Measurements from ENCODE around the gene MRTFA. TPM values are rescaled to one million over a fixed set of nuclear protein-coding genes. Genes with fewer than 3 reads are reported as not detected.

The MRTFA gene
- total RNA-seq, 1 donor from 2014 or later: 68.4 TPM

DNA sequence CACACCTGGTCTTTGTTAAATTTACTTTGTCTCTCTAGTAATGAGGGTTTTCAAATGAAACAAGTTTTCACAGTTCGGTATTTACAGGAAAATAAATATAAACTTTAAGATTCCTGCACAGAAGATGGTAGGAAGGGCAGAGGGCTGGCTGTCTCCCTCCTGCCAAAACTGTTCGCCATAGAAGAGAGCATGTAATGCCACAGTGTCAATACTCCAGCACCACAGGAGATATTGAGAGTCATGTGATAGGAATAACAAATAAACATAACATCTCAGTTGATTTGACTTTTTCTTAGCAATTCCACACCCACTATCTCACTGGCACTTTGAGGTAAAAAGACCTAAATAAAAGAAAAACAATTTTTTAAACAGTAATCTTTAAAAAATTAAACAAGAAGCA lies 100.9 kb downstream of the MRTFA start:
- Mint-ChIP-seq H3K36me3 (ENCODE audit: low read depth, unreplicated experiment) (peaks cover 9% of the 10 kb centered on the region), H3K27me3 (ENCODE audit: unreplicated experiment) (peaks cover 2% of the 10 kb centered on the region), H3K27ac (ENCODE audit: unreplicated experiment) (no peak overlapping the region), H3K4me3 (ENCODE audit: unreplicated experiment) (peak overlapping the region; percentile 79), H3K9me3 (ENCODE audit: unreplicated experiment) (no peaks in the 10 kb centered on the region), H3K4me1 (ENCODE audit: unreplicated experiment) (peaks cover 27% of the 10 kb centered on the region)
- no peak for DNase-seq (ENCODE audit: low spot score)
- TF ChIP-seq, protein P1, sequence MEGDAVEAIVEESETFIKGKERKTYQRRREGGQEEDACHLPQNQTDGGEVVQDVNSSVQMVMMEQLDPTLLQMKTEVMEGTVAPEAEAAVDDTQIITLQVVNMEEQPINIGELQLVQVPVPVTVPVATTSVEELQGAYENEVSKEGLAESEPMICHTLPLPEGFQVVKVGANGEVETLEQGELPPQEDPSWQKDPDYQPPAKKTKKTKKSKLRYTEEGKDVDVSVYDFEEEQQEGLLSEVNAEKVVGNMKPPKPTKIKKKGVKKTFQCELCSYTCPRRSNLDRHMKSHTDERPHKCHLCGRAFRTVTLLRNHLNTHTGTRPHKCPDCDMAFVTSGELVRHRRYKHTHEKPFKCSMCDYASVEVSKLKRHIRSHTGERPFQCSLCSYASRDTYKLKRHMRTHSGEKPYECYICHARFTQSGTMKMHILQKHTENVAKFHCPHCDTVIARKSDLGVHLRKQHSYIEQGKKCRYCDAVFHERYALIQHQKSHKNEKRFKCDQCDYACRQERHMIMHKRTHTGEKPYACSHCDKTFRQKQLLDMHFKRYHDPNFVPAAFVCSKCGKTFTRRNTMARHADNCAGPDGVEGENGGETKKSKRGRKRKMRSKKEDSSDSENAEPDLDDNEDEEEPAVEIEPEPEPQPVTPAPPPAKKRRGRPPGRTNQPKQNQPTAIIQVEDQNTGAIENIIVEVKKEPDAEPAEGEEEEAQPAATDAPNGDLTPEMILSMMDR (IDR thresholded peaks at IDR 0.05; ENCODE audit: unreplicated experiment): no peak

DNA sequence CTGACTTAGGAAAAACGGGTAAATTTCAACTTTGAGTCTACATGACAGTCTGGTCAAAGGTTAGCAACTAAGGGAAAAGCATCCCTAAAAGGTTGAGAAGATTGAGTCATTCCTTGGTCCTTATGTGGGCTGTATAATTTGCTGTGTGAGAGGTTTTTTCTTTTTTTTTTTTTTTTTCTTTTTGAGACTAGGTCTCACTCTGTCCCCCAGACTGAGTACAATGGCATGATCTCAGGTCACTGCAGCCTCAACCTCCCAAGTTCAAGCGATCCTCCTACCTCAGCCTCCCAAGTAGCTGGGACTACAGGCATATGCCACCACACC lies 101.4 kb downstream of the MRTFA start:
- Mint-ChIP-seq H3K36me3 (ENCODE audit: low read depth, unreplicated experiment) (peaks cover 9% of the 10 kb centered on the region), H3K27me3 (ENCODE audit: unreplicated experiment) (peaks cover 2% of the 10 kb centered on the region), H3K27ac (ENCODE audit: unreplicated experiment) (peak overlapping the region; percentile 11), H3K4me1 (ENCODE audit: unreplicated experiment) (peaks cover 27% of the 10 kb centered on the region), H3K9me3 (ENCODE audit: unreplicated experiment) (no peaks in the 10 kb centered on the region), H3K4me3 (ENCODE audit: unreplicated experiment) (no peak overlapping the region)
- TF ChIP-seq, protein P1 (IDR thresholded peaks at IDR 0.05; ENCODE audit: unreplicated experiment): no peak
- DNase-seq (ENCODE audit: low spot score): no peak

DNA sequence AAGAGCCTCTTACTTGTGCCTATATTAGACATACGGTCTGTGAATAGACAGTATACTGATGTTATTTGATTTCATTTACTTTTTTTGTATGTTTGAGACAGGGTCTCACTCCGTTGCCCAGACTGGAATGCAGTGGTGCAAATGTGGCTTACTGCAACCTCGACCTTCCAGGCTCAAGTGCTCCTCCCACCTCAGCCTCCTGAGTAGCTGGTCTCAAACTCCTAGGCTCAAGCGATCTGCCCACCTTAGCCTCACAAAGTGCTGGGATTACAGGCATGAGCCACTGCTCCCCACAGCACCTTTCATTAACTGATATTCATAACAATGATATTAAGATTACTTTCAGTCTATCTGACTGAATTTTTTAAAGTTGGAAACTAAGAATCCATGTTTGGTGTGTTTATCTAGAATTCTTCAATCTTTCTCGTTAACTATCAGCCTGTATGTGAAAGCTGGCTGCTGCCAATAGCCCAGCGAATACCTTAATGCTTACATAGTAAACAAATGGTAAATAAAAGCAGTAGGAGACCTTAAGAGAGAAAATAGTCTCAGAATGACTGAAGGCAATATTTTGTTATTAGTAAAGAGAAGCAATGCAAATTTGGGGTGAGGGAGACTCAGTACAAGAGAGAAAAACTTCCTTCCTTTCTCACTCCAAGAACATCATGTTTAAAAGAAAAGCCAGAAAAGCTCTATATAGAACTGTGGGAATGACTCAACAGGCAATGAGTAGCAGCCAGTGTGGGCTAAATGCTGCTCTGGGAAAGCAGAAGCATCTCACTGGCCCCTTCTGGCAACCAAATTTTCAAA lies 101.9 kb downstream of the MRTFA start:
- H3K27me3 Mint-ChIP-seq (ENCODE audit: unreplicated experiment): peaks cover 2% of the 10 kb centered on the region
- TF ChIP-seq, protein P1 (IDR thresholded peaks at IDR 0.05; ENCODE audit: unreplicated experiment): no peak
- peaks cover 27% of the 10 kb centered on the region for H3K4me1 Mint-ChIP-seq (ENCODE audit: unreplicated experiment)
- peaks cover 9% of the 10 kb centered on the region for H3K36me3 Mint-ChIP-seq (ENCODE audit: low read depth, unreplicated experiment)
- no peak for DNase-seq (ENCODE audit: low spot score)
- no peaks in the 10 kb centered on the region for H3K9me3 Mint-ChIP-seq (ENCODE audit: unreplicated experiment)
- peak overlapping the region; percentile 11 for H3K27ac Mint-ChIP-seq (ENCODE audit: unreplicated experiment)
- H3K4me3 Mint-ChIP-seq (ENCODE audit: unreplicated experiment): no peak overlapping the region

DNA sequence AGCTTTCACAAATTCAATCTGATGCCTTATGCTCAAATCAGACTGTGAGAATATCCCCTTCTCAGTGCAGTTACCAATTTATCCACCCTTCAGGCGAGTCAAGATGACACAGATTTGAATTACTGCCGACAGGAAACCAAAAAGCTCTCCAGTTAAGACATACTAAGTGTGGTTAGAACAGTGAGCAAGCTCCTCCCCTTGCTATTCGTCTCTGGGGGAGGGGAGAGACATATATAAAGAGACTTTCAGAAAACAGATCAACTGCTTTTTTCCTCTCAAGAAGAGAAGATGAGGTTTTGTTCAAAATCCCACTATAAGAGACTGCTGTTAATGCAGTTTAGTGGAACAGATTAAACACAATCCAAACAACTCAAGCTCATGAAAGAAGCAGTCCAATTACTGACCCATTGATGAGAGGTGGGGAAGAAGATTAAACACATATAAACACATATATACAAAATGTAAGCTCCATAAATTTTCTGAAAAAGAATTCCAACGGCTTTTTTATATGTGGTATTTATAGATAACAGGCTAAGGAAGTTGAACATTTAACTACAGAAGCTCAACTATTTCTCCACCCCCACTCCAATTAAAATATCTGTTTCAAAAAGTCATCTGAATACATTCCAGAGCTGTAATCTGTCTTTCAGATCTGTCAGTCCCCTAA lies 102.7 kb downstream of the MRTFA start:
- H3K27me3 Mint-ChIP-seq (ENCODE audit: unreplicated experiment): peaks cover 2% of the 10 kb centered on the region
- TF ChIP-seq, protein P1 (IDR thresholded peaks at IDR 0.05; ENCODE audit: unreplicated experiment): no peak
- DNase-seq (ENCODE audit: low spot score): no peak
- no peaks in the 10 kb centered on the region for H3K9me3 Mint-ChIP-seq (ENCODE audit: unreplicated experiment)
- no peak overlapping the region for H3K27ac Mint-ChIP-seq (ENCODE audit: unreplicated experiment)
- peaks cover 9% of the 10 kb centered on the region for H3K36me3 Mint-ChIP-seq (ENCODE audit: low read depth, unreplicated experiment)
- H3K4me1 Mint-ChIP-seq (ENCODE audit: unreplicated experiment): peaks cover 27% of the 10 kb centered on the region
- H3K4me3 Mint-ChIP-seq (ENCODE audit: unreplicated experiment): no peak overlapping the region
